Neural cell (in vitro differentiated cells): ENCODE measurements around the gene WDR38.

Experiments
- EZH2 ChIP-seq: fragments of 200-600, 300-800 bp; shearing (Covaris generic), sonication (generic); IDR thresholded peaks from 2 replicates; pipeline ENCODE4 v1.6.1; 2014; ENCODE audit warnings: antibody characterized with exemption, low read length, borderline replicate concordance, mild to moderate bottlenecking; ENCODE audit not compliant: insufficient read depth, poor library complexity, severe bottlenecking
- RAD21 ChIP-seq: fragments of 450-650 bp; conservative IDR thresholded peaks from 2 replicates; pipeline ENCODE4 v1.6.1; 2014; ENCODE audit warnings: antibody characterized with exemption, mild to moderate bottlenecking, moderate library complexity

DNA sequence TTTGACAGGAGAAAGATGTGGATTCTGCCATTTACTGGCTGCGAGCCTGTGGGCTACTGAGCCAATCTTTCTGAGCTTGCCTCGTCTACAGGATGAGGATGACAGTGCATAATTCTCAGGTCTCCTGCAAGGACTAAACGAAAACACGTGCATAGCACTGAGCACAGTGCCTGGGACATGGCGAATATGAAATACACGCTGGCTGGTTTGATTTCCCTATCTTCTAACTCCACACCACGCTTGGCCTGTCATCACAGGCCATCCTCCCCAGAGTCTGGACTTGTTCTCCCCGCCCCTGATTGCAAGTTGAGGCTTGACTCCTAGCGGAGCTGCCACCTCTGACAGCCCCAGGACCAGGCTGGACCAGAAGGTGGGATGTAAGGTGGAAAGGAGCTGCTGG, 46.6 kb downstream of the WDR38 start:
- TF ChIP-seq EZH2 = no peak
- no peak for TF ChIP-seq RAD21
